HG03460 (cell line): Measurements from ENCODE around the gene KCNQ5.
"Not testable (repeated sequence)": the region's sequence is repeated elsewhere in the genome, so short reads cannot be mapped to it uniquely, and the experiment has no call there.

Experiments used
- ATAC-seq: cut with Tn5 transposase; IDR thresholded peaks from one replicate; pipeline ENCODE4 v1.9.1; 2021; ENCODE audit not compliant: unreplicated experiment

KCNQ5 gene

DNA sequence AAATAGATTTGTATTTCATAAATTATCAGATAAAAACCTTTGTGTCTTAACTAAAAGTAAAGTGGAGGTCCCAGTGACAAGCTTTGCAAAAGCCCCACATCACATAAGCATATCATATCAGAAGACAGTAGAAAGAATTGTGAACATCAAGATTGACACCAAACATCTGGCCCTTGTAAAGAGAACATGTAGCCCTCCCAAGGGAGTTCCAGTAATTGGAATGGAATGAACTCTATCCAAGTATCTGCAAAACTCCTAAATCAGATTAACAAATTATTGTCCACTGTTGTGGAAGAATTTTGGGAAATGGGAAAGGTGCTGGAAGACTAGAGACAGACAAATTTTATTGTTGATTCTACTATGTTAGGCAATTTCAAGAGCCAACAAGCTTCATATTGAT, 268.8 kb downstream of the KCNQ5 start:
- no peak for ATAC-seq

DNA sequence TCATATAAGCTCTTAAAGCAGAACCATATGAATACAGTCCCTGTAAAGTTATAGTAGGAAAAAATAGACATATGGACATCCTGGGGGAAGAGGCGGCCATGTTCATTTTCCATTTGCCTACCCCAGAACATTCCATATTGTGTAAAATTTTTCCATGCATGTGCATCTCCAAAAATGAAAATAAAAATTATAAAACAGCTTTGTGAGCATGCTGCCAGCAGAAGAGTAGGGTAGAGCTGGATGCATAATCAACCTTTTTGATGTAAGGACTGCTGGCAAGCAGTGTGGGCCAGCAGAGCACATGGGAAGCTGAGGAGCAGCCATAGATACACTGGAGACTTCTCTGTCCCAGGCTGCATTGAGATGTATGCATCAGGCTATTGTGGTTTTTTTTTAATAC, 271.0 kb downstream of the KCNQ5 start:
- ATAC-seq = no peak

DNA sequence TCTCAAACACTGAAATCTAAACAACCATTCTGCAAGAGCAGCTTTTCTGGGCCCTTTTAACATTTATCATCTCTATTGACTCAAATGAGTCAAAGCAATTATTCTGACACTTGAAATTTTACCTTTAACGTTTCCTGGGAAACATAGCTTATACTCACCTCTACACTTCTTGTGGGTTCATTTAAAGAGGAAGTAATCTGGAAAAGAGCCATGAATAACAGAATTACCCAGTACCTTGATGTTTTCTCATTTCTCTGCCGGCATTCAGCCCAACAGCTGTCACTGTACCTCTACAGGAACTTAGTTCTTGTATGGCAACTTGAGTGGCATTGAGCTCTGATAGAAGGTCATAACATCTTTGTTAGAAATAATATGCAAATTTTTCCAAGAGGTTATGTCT, 272.2 kb downstream of the KCNQ5 start:
- no peak for ATAC-seq

DNA sequence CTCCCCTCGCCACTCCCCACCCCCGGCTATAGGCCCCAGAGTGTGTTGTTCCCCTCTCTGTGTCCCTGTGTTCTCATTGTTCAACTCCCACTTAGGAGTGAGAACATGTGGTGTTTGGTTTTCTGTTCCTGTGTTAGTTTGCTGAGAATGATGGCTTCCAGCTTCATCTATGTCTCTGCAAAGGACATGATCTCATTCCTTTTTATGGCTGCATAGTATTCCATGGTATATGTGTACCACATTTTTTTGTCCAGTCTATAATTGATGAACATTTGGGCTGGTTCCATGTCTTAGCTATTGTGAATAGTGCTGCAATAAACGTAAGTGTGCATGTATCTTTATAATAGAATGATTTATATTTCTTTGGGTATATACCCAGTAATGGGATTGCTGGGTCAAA, 276.4 kb downstream of the KCNQ5 start:
- not testable (repeated sequence) for ATAC-seq

DNA sequence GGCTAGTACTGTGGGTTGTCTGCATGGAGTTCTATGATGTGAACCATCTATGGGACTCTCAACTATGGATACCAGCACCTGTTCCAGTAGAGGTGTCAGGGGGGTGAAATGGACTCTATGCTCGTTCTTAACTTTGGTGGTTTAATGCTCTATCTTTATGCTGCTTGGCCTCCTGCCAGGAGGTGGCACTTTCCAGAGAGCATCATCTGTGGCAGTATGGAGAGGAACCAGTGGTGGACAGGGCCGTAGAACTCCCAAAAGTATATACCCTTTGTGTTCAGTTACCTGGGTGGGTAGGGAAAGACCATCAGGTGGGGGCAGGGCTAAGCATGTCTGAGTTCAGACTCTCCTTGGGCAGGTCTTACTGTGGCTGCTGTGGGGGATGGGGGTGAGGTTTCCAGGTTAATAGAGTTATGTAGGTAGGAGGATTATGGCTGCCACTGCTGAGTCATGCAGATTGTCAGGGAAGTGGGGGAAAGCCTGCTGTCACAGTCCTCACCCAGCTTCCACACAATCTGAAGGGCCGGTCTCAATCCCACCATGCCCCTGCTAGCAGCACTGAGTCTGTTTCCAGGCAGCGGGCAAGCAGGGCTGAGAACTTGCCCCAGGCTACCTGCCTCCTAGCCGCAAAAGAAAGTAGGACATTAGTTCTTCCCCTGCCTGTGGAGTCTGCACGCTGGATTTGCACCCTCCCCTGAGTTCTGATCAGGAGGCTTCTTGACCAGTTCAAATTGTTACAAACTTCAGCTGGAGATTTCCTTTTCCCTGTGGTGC, 284.0 kb downstream of the KCNQ5 start:
- ATAC-seq = no peak

DNA sequence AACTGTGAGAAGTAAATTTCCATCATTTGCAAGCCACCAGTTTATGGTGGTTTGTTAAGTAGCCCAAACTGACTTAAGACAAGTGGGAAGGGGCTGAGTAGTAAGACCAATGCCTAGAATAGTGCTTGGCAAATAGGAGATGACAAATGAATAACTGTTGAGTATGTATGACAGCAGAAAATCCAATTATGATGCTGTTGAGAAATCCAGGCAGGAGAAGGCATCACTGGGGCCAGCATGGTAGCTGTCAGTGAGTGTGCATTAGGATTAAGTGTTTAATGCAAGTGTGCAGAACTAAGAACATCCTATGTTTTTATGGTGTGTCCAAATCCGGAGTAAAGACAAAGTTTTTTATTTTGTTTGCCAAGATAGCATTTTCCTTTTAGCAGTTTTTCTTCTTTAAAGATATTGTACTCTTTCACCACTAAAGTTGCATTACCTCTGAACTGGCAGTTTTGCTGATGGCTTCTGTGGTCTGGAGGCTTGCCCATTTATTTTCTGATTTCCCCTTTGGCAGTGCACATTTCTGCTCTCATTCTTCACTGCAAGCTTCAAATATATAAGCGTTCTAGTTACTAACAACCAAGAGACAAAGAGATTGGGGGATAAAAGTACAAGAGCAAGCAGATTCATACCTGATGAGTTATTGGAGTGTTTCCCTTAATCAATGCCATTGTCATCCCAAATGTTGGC, 289.7 kb downstream of the KCNQ5 start:
- no peak for ATAC-seq

DNA sequence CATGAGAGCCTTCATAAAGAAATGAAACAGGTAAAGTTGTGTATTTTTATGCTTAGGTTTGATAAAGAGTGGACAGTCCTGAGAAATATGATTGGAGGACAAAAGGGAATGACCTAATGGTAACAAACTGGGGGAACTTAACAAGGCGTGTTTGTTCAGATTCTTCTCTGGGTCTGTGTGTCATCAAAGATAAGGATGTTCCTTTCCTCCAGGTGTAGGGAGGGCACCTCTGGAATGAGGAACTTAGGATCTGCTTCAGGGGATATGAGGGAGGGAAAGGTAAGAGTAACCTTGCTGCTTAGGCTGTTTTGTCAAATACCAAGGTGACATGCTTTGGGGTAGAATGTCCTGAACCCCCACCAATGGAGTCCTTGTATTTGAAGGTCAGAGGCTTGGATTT, 291.9 kb downstream of the KCNQ5 start:
- no peak for ATAC-seq

DNA sequence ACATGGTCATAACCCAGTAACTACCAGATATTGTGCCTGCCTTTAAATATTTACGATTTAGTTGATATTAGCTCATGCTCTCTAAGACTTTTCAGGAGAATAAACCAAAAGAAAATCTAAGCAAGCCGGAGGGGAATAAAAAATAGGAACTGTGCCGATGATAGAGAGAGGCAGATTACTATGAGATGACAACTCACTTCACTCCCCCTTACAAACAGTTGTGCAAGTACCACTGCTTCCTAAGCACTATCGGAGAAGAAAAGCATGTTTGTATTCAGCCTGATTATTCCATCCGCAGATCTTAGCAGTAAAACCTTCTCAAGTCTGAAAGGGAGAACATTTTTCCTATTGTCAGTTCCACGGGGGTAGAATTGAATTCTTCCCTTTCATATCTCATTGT, 294.4 kb downstream of the KCNQ5 start:
- ATAC-seq = no peak

DNA sequence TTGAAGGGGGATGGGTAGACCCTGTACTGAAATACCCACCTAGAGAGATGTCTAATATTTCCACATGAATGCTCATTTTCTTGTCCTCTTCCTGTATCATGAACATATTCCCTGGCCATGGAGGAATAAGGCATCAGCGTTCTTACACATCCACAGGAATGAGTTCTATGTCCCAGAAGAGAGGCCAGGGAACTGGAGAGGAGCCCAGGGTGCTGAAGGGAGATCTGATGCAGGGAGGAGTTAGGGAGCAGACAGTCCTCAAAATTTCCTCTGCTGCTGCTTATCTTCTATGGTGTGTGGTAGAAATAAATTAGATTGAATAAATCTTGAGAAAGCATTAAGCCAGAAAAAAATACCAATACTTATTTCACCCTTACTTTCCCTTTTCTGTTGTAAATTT, 295.0 kb downstream of the KCNQ5 start:
- ATAC-seq = no peak

DNA sequence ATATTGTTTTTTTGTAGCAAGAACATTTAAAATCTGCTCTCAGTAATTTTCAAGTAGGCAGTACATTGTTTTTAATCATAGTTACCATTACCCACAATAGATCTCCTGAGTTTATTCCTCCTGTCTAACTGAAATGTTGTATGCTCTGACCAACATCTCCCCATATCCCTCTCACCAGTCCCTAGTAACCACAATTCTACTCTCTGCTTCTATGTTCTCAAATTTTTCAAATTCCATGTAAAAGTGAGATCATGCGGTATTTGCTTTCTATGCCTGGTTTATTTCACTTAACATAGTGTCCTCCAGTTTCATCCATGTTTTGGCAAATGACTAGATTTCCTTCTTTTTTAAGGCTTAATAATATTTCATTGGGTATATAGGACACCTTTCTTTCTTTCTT, 300.5 kb downstream of the KCNQ5 start:
- no peak for ATAC-seq

DNA sequence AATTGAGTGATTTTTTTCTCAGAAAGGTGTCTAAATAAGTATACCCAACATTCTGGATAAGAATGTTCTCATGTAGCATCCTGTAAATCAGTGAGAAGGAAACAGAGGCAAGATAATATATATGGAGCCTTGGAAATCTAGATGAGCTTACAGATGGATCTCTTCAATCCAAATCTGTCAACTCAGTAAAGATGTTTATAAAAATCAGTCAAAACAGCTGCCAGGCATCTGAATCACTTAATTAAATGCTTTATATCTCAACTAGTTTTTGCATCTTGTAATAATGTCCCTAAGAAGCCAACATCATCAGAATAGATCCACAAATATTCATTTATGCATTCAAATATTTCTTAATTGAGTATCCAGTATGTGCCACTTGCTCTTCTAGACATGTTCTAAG, 303.3 kb downstream of the KCNQ5 start:
- no peak for ATAC-seq

DNA sequence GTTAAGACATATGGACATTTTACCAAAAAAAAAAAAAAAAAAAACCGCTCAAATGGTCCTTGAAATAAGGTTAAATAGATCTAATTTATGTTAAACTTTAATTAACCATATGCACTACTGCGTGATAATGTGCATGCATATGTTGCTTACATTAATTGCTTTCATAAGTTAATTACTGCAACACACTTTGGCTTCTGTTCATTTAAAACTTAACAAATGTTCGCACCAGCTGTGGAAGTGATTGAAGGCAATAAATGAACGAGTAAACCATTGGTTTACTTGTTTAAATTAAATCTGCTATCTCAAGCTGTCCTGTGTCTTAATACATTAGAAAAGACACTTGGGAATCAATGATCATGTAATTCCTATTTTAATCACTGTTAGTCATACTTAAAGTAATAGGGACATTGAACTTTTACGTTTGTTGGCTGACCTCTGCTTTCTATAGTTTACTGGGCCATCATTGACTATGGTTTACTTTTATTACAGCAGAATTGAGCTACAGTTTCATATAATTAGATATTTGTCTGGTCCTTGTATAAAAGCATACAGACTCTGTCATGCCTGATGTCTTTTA, 308.8 kb downstream of the KCNQ5 start:
- ATAC-seq = no peak

DNA sequence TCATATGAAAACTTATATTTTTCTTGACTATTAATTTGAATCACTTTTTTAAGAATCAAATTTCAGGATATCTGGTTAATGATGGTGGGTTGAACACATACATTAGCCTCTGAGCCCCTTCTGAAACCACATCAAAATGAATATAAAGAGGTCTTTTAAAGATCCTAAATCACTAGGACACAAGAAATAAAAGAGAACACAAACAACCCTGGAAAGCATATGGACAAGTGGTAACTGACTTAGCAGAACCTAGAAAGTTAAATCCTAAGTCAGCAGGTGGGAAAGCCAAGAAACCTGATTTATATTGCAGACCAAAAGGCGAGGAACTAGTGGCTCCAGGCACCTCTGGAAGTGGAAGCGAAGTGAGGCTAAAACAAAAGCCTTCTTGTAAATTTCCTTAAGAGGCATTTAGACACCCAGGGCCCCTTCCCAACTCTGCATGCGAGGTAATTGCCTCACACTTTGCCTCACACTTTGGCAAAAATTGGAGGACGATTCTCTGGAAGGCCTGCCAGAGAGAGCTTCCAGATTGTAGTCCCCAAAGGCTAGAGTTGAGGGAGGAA, 309.5 kb downstream of the KCNQ5 start:
- ATAC-seq = no peak

DNA sequence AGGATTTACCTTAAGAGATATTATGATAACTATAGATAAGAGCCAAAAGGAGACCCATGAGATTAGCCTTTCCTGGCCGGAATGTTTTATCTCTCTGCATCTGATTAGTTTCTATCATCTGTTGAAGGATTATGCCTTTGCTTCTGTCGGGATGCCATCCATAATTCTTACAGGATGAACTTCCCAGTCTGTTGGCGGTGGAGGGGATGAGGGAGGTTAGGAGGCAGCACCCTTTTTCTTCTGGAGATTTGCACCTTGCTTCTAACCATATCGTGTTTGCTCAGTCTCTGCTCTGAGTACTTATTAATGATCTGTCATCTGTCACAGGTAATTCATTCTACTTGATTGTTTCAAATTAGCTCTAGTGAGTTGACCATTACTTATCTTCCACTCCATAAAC, 311.4 kb downstream of the KCNQ5 start:
- ATAC-seq = no peak

DNA sequence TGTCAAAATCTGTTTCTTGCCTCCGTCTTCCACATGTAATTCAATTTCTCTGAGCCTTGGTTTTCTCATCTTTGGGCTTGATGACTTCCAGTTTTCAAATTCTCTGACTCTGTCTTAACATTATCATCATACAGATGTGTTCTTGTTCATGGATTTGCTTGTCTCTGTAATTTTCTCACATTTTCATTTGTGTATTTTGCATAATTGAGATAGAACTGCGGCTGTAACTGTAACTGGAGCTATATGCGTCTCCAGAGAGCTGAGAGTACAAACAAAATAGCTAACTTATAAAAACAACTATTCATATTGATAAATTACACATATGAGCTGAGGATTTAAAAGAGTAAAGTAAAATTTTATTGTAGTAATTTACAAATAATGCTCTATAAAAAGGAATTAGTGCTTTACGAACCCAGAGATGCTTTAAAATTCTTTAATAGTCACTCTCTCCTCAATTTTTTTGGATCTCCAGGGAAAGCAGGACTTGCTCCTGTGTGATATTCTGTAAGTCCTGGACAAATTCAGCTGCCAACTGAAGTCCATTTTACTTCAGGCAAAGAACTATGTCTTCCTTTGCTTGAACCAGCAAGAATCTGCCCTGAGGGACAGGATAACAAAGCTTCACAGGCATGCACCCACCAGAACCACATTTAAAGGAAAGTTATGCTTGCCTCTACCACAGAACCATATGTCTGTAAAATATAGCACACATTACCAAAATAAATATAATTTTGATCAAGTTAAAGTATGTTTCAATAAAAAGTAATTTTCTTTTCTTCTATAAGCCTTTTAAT, 315.1 kb downstream of the KCNQ5 start:
- ATAC-seq = no peak

DNA sequence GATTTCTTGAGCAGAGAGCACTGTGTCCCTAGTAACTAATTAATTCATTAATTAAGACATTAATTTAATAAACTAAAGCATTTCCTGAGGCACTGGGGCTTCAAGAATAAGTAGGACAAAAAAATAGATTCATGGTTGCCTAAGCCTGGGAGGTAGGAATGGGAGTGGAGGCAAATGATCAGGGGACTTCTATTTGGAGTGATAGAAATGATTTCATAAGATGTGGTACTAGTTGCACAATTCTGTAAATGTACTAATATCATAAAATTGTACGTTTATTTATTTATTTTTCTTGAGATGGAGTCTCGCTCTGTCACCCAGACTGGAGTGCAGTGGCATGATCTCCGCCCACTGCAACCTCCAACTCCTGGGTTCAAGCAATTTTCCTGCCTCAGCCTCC, 316.2 kb downstream of the KCNQ5 start:
- no peak for ATAC-seq

DNA sequence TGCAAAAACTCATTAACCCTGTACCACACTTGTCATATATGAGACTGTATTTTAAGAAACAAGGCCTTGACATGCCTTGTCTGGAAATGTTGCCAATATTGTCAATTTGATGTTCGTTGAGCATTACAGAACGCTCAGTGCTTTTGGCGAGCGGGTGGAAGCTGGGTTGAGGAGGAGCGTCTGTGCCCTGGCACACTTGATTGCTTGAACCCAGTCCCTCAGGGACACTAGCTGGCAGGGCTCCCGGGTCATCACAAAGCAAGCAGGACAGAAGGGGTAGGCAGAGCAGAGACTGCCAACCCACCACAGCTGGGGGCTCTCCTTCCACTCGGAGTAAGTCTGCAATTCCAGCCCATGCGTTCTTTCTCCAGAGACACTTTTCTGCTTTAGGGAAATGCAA, 317.1 kb downstream of the KCNQ5 start:
- no peak for ATAC-seq

DNA sequence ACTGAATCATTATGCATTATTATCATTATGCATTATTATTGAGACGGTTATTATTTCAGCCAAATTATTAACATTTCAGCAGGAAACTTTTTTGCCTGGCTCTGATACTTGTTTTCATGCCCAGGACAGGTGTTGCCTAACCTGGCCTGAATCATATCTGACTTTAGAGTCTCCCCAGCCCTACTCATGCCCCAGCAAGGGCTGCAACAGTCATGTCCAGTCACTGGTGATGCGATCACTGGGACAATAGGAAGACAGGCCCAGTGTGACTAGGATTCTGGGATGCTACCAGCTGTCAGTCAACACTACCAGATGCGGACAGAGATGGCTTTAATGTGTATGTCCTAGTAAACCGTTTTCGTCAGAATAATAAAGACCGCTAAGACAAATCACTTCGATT, 318.4 kb downstream of the KCNQ5 start:
- no peak for ATAC-seq

DNA sequence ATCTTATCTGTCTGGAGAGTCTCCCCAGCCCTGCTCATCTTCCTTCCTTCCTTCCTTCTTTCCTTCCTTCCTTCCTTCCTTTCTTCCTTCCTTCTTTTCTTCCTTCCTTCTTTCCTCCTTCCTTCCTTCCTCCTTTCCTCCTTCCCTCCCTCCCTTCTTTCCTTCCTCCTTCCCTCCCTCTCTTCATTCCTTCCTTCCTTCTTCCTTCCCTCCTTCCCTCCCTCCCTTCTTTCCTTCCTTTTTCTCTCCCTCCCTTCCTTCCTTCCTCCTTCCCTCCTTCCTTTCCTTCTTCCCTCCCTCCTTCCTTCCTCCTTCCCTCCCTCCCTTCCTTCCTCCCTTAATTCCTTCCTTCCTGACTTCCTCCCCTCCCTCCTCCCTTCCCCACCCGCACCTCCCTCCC, 319.4 kb downstream of the KCNQ5 start:
- no peak for ATAC-seq

DNA sequence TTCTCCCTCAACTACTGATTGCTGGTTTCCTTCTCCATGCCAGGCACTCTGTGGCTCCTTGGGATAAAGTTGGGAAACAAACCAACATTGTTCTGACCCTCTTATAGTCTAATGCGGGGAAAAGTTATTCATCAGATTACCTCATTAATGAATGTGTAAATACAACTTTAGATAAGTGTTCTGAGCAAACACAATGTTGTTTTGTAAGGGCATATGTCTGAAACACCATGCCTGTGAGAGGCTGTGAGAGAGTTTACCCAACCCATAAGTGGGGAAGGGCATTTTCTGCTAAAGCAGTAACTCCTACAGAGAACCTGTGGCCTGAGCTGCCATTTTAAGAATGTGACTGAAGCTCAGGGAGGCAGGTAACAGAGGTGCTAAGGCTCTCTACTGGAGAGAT, 319.9 kb downstream of the KCNQ5 start:
- no peak for ATAC-seq

DNA sequence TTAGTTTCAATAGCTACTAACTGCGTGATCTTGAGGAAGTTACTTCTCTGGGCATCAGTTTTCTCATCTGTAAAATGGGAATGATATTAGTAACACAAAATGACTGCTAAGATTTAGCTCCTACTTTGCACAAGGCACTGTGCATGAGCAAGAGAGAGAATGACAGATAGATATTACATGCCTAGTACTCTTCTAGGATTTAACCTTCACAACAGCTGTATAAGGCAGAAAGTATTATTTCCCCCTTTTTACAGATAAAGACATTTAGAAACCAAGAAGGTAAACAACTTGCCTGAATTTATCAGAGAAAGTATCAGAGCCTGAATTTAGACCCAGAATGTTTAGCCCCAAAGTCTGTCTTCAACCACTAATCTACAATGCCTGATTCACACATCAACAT, 321.8 kb downstream of the KCNQ5 start:
- no peak for ATAC-seq
